Keratinocyte (primary cell): ENCODE measurements around the gene UQCC3. TPM values are rescaled to one million over a fixed set of nuclear protein-coding genes. Genes with fewer than 3 reads are reported as not detected.

Experiments
- DNase-seq: peaks from one replicate; pipeline ENCODE4 v3.0.0-alpha.2; 2011; ENCODE audit warnings: low read depth, missing footprints, low spot score
- FAIRE-seq: peaks from 2 replicates; lab custom pipeline; 2011; peaks lifted over from hg19 to GRCh38; lab: Jason Lieb, UNC
- H2AFZ ChIP-seq: 2 replicates; pipeline ENCODE4 v1.6.0; 2012; ENCODE audit warnings: low read length, control low read depth, inconsistent platforms; ENCODE audit not compliant: control insufficient read depth
- H3K27ac ChIP-seq: 2 replicates; pipeline ENCODE4 v1.5.1; 2011; ENCODE audit warnings: low read length; ENCODE audit not compliant: control insufficient read depth, insufficient read depth
- H3K27me3 ChIP-seq: 3 replicates; pipeline ENCODE4 v1.6.0; 2011; ENCODE audit warnings: low read length; ENCODE audit not compliant: control insufficient read depth, insufficient read depth; ENCODE audit errors: extremely low read depth
- H3K36me3 ChIP-seq, 2 experiments: 2 replicates in 1 of 2; 3 replicates in 1 of 2; pipeline ENCODE4 v1.5.1; 2011; ENCODE audit warnings: low read length in 2 of 2, mild to moderate bottlenecking in 1 of 2; ENCODE audit not compliant: control insufficient read depth in 2 of 2, insufficient read depth in 2 of 2; ENCODE audit errors: extremely low read depth in 1 of 2
- H3K4me1 ChIP-seq: 3 replicates; pipeline ENCODE4 v1.5.1; 2011; ENCODE audit warnings: low read length; ENCODE audit not compliant: control insufficient read depth, insufficient read depth; ENCODE audit errors: extremely low read depth
- H3K4me2 ChIP-seq: 3 replicates; pipeline ENCODE4 v1.6.0; 2011; ENCODE audit warnings: low read depth, low read length; ENCODE audit not compliant: control insufficient read depth, insufficient read depth; ENCODE audit errors: extremely low read depth
- H3K4me3 ChIP-seq, 3 experiments: fragments of 200-600 bp in 1 of 3; sonication (generic) in 1 of 3; 2 replicates in 2 of 3; 3 replicates in 1 of 3; pipeline ENCODE4 v1.5.1; 2011 to 2016; ENCODE audit warnings: low read length in 3 of 3, mild to moderate bottlenecking in 3 of 3, control low read depth in 2 of 3, inconsistent platforms in 1 of 3, low read depth in 1 of 3, mixed read lengths in 1 of 3, mixed run types in 1 of 3, moderate library complexity in 1 of 3; ENCODE audit not compliant: control insufficient read depth in 2 of 3, insufficient read depth in 2 of 3; ENCODE audit errors: extremely low read depth in 1 of 3
- H3K79me2 ChIP-seq: 2 replicates; pipeline ENCODE4 v1.6.0; 2012; ENCODE audit warnings: low read length; ENCODE audit not compliant: control insufficient read depth, insufficient read depth
- H3K9ac ChIP-seq: 3 replicates; pipeline ENCODE4 v1.6.0; 2011; ENCODE audit warnings: low read length; ENCODE audit not compliant: control insufficient read depth, insufficient read depth; ENCODE audit errors: extremely low read depth
- H3K9me1 ChIP-seq: 3 replicates; pipeline ENCODE4 v1.6.0; 2011; ENCODE audit warnings: low read length; ENCODE audit not compliant: control insufficient read depth, insufficient read depth; ENCODE audit errors: extremely low read depth
- H3K9me3 ChIP-seq: 2 replicates; pipeline ENCODE4 v1.5.1; 2012; ENCODE audit warnings: low read depth, low read length; ENCODE audit not compliant: control insufficient read depth
- H4K20me1 ChIP-seq: 3 replicates; pipeline ENCODE4 v1.6.0; 2011; ENCODE audit warnings: low read length; ENCODE audit not compliant: control insufficient read depth, insufficient read depth; ENCODE audit errors: extremely low read depth
- EZH2 ChIP-seq: IDR thresholded peaks from one replicate; pipeline ENCODE4 v1.6.1; 2012; ENCODE audit warnings: inconsistent platforms, mild to moderate bottlenecking, low read length, moderate library complexity
- dilution Hi-C: fragments of 300-500 bp; cut with MboI; formaldehyde crosslinking; loops from one replicate; pipeline ENCODE4 v1.7.0; 2020; ENCODE audit warnings: low sequenced_read_pairs; ENCODE audit not compliant: extremely low pct_ligation_motif_present
- polyA plus RNA-seq, 5 experiments: library from polyadenylated mRNA; depleted of rRNA in 3 of 5; stranded (reverse) in 3 of 5; stranded (forward) in 1 of 5; unstranded in 1 of 5; fragments of >200 nt; gene quantifications; 1 replicate in 1 of 5; 2 replicates in 3 of 5; 3 replicates in 1 of 5; pipeline versions ENCODE4 v1.2.1 to v1.2.3, GENCODE V29; 2011 to 2012; ENCODE audit warnings: missing spikeins in 2 of 5, low read depth in 1 of 5, low replicate concordance in 1 of 5
- TF ChIP-seq, protein P1 (sequence below), 3 experiments: IDR thresholded peaks in 1 of 3; conservative IDR thresholded peaks in 1 of 3; optimal IDR thresholded peaks in 1 of 3; 2 replicates in 2 of 3; 3 replicates in 1 of 3; pipeline versions ENCODE3 to v1.5.1; 2011; ENCODE audit warnings: low read length in 3 of 3, mild to moderate bottlenecking in 3 of 3, moderate library complexity in 2 of 3, control low read depth in 1 of 3, inconsistent platforms in 1 of 3; ENCODE audit not compliant: insufficient read depth in 2 of 3; ENCODE audit errors: extremely low read depth in 1 of 3

UQCC3 gene
- polyA plus RNA-seq, 1 donor (not counting 4 experiments of a cell fraction or from before 2014, with no cell fraction given) = 8.6 TPM

DNA sequence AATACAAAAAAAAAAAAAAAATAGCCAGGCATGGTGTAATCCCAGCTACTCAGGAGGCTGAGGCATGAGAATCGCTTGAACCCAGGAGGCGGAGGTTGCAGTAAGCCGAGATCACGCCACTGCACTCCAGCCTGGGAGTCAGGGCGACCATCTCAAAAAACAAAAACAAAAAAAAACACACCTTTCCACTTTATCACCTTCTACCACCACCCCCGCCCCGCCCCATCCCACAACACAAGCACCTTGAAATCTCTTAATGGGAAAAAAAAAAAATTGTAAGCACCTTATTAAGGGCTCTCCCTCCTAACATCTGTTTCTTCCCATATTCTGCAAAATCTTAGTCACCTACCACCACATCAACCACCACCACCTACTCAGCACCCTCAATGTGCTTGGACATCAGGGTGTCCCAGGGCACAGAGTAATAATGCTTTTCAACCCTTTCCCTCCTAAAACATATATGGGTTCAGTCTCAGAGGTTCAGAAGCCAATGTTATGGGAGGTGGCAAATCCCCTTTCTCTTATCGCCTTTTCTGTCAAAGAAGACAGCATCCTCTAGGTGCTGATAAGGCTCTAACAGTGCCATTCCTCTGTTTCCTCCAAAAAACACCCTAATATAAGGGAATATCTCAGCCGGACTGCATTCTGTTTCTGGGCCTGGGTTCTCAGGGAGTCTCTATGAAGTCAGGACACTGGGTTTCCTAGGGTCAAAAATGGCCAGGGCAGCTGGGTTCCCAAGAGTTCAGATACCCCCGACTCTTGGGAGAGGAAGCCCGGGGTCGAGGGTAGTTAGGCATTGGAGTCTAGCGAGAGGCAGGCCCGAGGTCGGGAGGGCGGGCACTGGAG, 19.1 kb upstream of the UQCC3 start:
- H3K9me1 ChIP-seq = no peaks in the 10 kb centered on the region
- no peaks in the 10 kb centered on the region for H3K9me3 ChIP-seq
- peak overlapping the region; percentile 92 for H3K27ac ChIP-seq
- DNase-seq (no peak), FAIRE-seq (no peak)
- no peaks in the 10 kb centered on the region for H3K27me3 ChIP-seq
- peaks cover 12 to 15% of the 10 kb centered on the region in 2 experiments for H3K36me3 ChIP-seq
- peaks cover 30% of the 10 kb centered on the region for H3K79me2 ChIP-seq
- peak overlapping the region; percentile 77 for H3K4me2 ChIP-seq
- peak overlapping the region; percentile 75 to 94 (median 92) for H3K4me3 ChIP-seq
- dilution Hi-C loops = no loop called here
- H3K4me1 ChIP-seq = peaks cover 6% of the 10 kb centered on the region
- H4K20me1 ChIP-seq = no peaks in the 10 kb centered on the region
- H3K9ac ChIP-seq = peak overlapping the region; percentile 98
- H2AFZ ChIP-seq = peak overlapping the region; percentile 19
- no peak for TF ChIP-seq EZH2
- TF ChIP-seq, protein P1, sequence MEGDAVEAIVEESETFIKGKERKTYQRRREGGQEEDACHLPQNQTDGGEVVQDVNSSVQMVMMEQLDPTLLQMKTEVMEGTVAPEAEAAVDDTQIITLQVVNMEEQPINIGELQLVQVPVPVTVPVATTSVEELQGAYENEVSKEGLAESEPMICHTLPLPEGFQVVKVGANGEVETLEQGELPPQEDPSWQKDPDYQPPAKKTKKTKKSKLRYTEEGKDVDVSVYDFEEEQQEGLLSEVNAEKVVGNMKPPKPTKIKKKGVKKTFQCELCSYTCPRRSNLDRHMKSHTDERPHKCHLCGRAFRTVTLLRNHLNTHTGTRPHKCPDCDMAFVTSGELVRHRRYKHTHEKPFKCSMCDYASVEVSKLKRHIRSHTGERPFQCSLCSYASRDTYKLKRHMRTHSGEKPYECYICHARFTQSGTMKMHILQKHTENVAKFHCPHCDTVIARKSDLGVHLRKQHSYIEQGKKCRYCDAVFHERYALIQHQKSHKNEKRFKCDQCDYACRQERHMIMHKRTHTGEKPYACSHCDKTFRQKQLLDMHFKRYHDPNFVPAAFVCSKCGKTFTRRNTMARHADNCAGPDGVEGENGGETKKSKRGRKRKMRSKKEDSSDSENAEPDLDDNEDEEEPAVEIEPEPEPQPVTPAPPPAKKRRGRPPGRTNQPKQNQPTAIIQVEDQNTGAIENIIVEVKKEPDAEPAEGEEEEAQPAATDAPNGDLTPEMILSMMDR (optimal IDR thresholded peaks at IDR 0.05 in 1 of 3, IDR thresholded peaks at IDR 0.05 in 1 of 3, conservative IDR thresholded peaks at IDR 0.05 in 1 of 3; ENCODE audit: extremely low read depth in 1 of 3, insufficient read depth in 2 of 3, low read length in 3 of 3) = no peak

DNA sequence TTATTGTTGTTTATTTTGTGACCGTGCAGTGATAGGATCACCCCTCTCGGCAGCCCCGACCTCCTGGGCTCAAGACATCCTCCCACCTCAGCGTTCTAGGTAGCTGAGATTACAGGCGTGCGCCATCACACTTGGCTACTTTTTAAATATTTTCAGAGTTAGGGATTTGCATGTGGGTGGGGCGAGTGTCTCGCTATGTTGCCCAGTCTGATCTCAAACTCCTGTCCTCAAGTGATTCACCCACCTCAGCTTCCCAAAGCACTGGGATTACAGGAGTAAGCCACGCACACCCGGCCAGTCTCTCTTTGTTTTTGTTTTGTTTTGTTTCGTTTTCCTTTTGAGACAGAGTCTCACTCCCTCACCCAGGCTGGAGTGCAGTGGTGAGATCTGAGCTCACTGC, 17.2 kb upstream of the UQCC3 start:
- FAIRE-seq = no peak
- no peak overlapping the region for H3K4me2 ChIP-seq

More for the DNA sequence above, 17.2 kb upstream of the UQCC3 start:
- no peaks in the 10 kb centered on the region for H4K20me1 ChIP-seq
- no peak overlapping the region for H3K4me3 ChIP-seq
- H3K9me3 ChIP-seq = no peaks in the 10 kb centered on the region
- no peak overlapping the region for H3K9ac ChIP-seq
- TF ChIP-seq EZH2 = no peak
- TF ChIP-seq, protein P1 (optimal IDR thresholded peaks at IDR 0.05 in 1 of 3, IDR thresholded peaks at IDR 0.05 in 1 of 3, conservative IDR thresholded peaks at IDR 0.05 in 1 of 3; ENCODE audit: extremely low read depth in 1 of 3, insufficient read depth in 2 of 3, low read length in 3 of 3) = no peak
- no peak overlapping the region for H2AFZ ChIP-seq
- H3K4me1 ChIP-seq = peaks cover 6% of the 10 kb centered on the region
- DNase-seq = no peak
- H3K9me1 ChIP-seq = no peaks in the 10 kb centered on the region
- H3K79me2 ChIP-seq = peaks cover 27% of the 10 kb centered on the region
- dilution Hi-C loops = no loop called here
- no peak overlapping the region for H3K27ac ChIP-seq
- no peaks in the 10 kb centered on the region for H3K27me3 ChIP-seq
- H3K36me3 ChIP-seq = peaks cover 3 to 8% of the 10 kb centered on the region in 2 experiments
